ENCODE results near the gene KDELR1.

GRCh38 chr19:48395499-48395898 lies 4.1 kb upstream of the KDELR1 start:
- no peak for TF ChIP-seq POLR2A (IDR thresholded peaks at IDR 0.05)
- no peak for TF ChIP-seq CTCF (IDR thresholded peaks at IDR 0.05)

All from right lobe of liver (tissue), 4 donors.